HPDE6-E6E7 (cell line): ENCODE data around the gene MERTK.
"Not testable (repeated sequence)": the region's sequence is repeated elsewhere in the genome, so short reads cannot be mapped to it uniquely, and the experiment has no call there.

Source experiments
- DNase-seq: peaks from one replicate; pipeline ENCODE4 v3.0.0; 2011; ENCODE audit warnings: missing footprints; ENCODE audit errors: extremely low spot score

The MERTK gene

GRCh38 chr2:112045446-112046014, 147.1 kb downstream of the MERTK start:
- no peak for DNase-seq

- DNase-seq = no peak
Observed at GRCh38 chr2:112046231-112046630, 147.8 kb downstream of the MERTK start.

- DNase-seq = no peak
Observed at GRCh38 chr2:112047537-112048235, 149.3 kb downstream of the MERTK start.

- no peak for DNase-seq
Observed at GRCh38 chr2:112048236-112048592, 149.8 kb downstream of the MERTK start.

- no peak for DNase-seq
Observed at GRCh38 chr2:112048887-112049286, 150.5 kb downstream of the MERTK start.

- no peak for DNase-seq
Observed at GRCh38 chr2:112050316-112050715, 151.9 kb downstream of the MERTK start.

- peak; percentile 80 for DNase-seq
Observed at GRCh38 chr2:112053917-112054846, 155.8 kb downstream of the MERTK start.

- peak; percentile 78 for DNase-seq
Observed at GRCh38 chr2:112054847-112055729, 156.7 kb downstream of the MERTK start, which contains the start of gene TMEM87B. TMEM87B (plus strand) TSS chr2:112055269; CDS start chr2:112055592, 323 bp downstream.

GRCh38 chr2:112055730-112056625, 157.6 kb downstream of the MERTK start:
- no peak for DNase-seq

- DNase-seq = no peak
Observed at GRCh38 chr2:112056626-112056987, 158.2 kb downstream of the MERTK start.

GRCh38 chr2:112059671-112060070, 161.3 kb downstream of the MERTK start:
- DNase-seq = no peak

GRCh38 chr2:112061299-112061698, 162.9 kb downstream of the MERTK start:
- no peak for DNase-seq

- no peak for DNase-seq
Observed at GRCh38 chr2:112061840-112062239, 163.4 kb downstream of the MERTK start.

GRCh38 chr2:112062894-112063293, 164.5 kb downstream of the MERTK start:
- no peak for DNase-seq

- no peak for DNase-seq
Observed at GRCh38 chr2:112065486-112065885, 167.1 kb downstream of the MERTK start.

GRCh38 chr2:112065966-112066365, 167.6 kb downstream of the MERTK start:
- DNase-seq = no peak

- DNase-seq = not testable (repeated sequence)
Observed at GRCh38 chr2:112069794-112070193, 171.4 kb downstream of the MERTK start.

- DNase-seq = no peak
Observed at GRCh38 chr2:112073875-112074274, 175.5 kb downstream of the MERTK start.

- DNase-seq = no peak
Observed at GRCh38 chr2:112074506-112074905, 176.1 kb downstream of the MERTK start.

- no peak for DNase-seq
Observed at GRCh38 chr2:112075490-112076260, 177.3 kb downstream of the MERTK start.
